ENCODE results near the gene AQP12A. TPM values are rescaled to one million over a fixed set of nuclear protein-coding genes. Genes with fewer than 3 reads are reported as not detected.

AQP12A gene
- total RNA-seq, 1 donor from 2014 or later: not detected

DNA sequence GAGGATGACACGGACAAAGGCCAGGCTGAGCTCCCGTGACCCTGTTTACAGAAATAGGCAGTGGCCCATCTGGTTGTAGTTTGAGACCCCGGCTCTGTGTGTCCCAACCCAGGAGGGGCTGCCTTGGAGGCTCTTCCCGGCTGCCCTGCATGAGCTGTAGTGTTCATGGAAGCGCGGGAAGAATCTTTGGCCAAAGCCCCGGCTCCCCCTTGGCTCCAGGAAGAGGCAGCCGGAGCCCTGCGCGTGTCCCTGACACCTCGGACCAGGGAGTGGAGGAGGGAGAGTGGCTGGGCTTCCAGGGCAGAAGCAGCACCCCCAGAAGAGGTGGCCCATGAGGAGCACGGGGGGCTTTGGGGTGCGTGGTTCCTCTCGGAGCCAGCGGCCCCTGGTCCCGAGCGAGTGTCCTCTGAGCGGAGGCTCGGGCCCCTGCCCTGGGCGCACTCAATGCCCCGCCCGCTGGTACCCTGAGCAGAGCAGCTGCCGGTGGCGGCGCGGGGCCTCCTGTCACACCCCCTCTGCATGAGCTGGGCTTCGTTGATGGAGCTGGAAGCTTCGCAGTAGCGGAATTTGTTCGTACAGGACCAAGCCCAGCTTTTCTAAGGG, 44.7 kb upstream of the AQP12A start:
- H3K27ac Mint-ChIP-seq (ENCODE audit: unreplicated experiment): no peak overlapping the region
- no peak for DNase-seq (ENCODE audit: low read depth, low spot score)

DNA sequence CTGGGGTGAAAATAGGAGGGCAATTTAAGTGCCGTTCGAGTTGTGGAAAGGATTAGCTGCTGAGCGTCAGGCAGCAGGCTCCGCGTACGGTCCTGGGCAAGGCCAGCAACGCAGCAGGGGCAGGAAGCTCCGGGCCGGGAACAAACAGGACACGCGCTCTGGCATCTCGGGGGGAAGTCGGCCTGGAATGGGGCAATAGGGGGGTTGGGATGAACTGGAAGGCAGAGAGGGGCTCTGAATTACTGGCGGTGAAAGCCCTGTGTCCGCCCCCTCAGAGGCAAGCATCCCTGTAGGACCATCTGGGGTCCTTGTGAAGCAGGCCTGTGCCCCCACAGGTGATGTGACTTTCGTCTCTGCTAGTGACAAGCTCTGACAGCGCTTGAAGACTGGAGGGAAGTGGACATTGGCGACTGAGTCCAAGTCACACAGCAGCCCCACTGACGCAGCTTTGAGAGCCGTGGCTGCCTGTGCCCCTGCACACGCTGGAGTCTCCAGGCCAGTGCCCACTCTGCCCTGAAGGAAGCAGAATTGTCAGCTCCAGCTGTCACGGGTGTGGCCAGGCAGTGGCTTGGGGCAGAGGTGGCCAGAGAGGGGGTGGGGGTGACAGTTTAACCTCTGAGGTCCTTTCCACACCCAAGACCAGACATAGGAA, 44.0 kb upstream of the AQP12A start:
- H3K27me3 Mint-ChIP-seq (ENCODE audit: low read depth): peaks cover 22% of the 10 kb centered on the region
- DNase-seq (ENCODE audit: low read depth, low spot score): no peak
- H3K27ac Mint-ChIP-seq (ENCODE audit: unreplicated experiment): no peak overlapping the region

More for the DNA sequence above, 44.7 kb upstream of the AQP12A start:
- Mint-ChIP-seq H3K9me3 (peaks cover 3% of the 10 kb centered on the region), H3K4me1 (peaks cover 10% of the 10 kb centered on the region), H3K36me3 (ENCODE audit: low read depth) (no peaks in the 10 kb centered on the region), H3K4me3 (no peak overlapping the region), H3K27me3 (ENCODE audit: low read depth) (peaks cover 18% of the 10 kb centered on the region)
- TF ChIP-seq, protein P1, sequence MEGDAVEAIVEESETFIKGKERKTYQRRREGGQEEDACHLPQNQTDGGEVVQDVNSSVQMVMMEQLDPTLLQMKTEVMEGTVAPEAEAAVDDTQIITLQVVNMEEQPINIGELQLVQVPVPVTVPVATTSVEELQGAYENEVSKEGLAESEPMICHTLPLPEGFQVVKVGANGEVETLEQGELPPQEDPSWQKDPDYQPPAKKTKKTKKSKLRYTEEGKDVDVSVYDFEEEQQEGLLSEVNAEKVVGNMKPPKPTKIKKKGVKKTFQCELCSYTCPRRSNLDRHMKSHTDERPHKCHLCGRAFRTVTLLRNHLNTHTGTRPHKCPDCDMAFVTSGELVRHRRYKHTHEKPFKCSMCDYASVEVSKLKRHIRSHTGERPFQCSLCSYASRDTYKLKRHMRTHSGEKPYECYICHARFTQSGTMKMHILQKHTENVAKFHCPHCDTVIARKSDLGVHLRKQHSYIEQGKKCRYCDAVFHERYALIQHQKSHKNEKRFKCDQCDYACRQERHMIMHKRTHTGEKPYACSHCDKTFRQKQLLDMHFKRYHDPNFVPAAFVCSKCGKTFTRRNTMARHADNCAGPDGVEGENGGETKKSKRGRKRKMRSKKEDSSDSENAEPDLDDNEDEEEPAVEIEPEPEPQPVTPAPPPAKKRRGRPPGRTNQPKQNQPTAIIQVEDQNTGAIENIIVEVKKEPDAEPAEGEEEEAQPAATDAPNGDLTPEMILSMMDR (conservative IDR thresholded peaks at IDR 0.05): no peak

DNA sequence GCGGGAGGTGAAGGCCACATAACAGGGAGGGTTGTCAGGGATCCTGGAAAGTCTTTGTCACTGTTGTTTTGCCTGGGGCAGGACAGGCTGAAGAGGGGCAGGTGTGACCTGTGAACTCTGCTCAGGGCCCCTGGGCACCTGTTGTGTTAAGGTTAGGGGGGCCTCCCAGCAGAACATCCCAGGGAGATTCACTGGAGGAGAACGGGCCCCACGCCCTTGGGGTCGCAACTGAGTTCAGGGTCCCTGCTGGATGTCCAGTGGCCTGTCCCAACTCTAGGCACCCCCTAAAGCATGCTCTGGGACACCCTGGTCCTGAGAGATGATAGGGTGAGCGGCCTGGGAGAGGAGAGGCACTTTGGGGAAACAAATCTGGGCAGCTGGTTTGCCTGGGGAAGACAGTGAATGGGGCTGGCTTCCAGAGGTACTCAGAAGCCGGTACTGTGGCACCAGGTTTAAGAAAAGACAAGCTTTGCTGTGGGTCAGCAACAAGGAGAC, 43.5 kb upstream of the AQP12A start:
- H3K4me3 Mint-ChIP-seq: no peak overlapping the region
- peaks cover 10% of the 10 kb centered on the region for H3K4me1 Mint-ChIP-seq
- no peak for DNase-seq (ENCODE audit: low read depth, low spot score)
- H3K27ac Mint-ChIP-seq (ENCODE audit: unreplicated experiment): no peak overlapping the region
- peaks cover 6% of the 10 kb centered on the region for H3K9me3 Mint-ChIP-seq
- H3K36me3 Mint-ChIP-seq (ENCODE audit: low read depth): no peaks in the 10 kb centered on the region
- TF ChIP-seq, protein P1 (conservative IDR thresholded peaks at IDR 0.05): no peak
- peaks cover 25% of the 10 kb centered on the region for H3K27me3 Mint-ChIP-seq (ENCODE audit: low read depth)

More for the DNA sequence above, 44.0 kb upstream of the AQP12A start:
- Mint-ChIP-seq H3K9me3 (peaks cover 5% of the 10 kb centered on the region), H3K4me3 (no peak overlapping the region), H3K36me3 (ENCODE audit: low read depth) (no peaks in the 10 kb centered on the region), H3K4me1 (peaks cover 10% of the 10 kb centered on the region)
- TF ChIP-seq, protein P1 (conservative IDR thresholded peaks at IDR 0.05): no peak

DNA sequence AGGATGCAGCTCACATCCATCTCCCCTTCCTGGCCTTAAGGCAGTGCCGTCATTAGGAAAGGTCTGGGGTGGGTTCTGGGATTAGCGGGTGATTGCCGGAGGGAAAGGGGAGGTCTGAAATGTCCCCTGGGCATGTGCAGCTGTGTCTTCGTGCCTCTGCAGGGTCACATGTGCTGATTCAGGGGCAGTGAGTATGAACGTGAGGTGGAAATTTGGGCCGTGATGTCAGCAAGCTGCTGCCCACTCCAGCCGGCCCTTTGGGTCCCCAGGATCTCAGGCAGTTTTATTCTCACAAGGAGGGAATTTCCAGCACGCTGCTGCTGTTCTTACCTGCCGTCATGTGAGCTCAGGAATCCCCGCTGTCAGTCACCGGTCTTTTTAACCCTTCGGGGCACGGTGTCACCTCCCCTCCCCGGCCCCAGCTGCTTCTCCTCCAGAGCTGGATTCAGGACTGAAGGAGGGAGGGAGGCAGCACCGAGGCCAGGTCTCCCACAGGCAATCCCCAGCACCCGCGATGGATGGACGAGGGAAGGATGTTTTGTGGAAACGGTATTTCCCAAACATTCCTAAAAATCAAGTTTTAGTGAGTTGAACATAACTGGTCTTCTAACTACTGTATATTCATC, 42.9 kb upstream of the AQP12A start:
- H3K27me3 Mint-ChIP-seq (ENCODE audit: low read depth): peaks cover 29% of the 10 kb centered on the region
- peaks cover 6% of the 10 kb centered on the region for H3K9me3 Mint-ChIP-seq
- no peak overlapping the region for H3K27ac Mint-ChIP-seq (ENCODE audit: unreplicated experiment)
- H3K4me3 Mint-ChIP-seq: no peak overlapping the region
- TF ChIP-seq, protein P1 (conservative IDR thresholded peaks at IDR 0.05): no peak
- no peak for DNase-seq (ENCODE audit: low read depth, low spot score)
- H3K4me1 Mint-ChIP-seq: peaks cover 10% of the 10 kb centered on the region
- H3K36me3 Mint-ChIP-seq (ENCODE audit: low read depth): no peaks in the 10 kb centered on the region

DNA sequence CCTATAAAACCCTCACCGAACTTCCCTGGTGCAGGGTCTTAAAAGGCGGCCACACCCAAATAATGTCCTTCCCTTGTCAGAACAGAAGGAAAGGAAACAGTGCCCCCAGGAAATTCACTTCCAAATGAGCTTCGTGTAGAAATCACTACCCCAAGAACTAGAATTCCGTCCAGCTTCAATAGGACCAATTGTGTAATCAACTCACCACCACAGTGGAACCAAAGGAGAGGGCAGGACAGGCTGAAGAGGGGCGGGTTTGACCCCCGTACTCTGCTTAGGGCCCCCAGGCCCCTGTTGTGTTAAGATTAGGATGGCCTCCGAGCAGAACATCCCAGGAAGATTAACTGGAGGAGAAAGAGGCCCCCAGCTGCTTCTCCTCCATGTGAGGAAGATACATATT, 42.3 kb upstream of the AQP12A start:
- no peak for DNase-seq (ENCODE audit: low read depth, low spot score)
- TF ChIP-seq, protein P1 (conservative IDR thresholded peaks at IDR 0.05): no peak
- Mint-ChIP-seq H3K4me3 (no peak overlapping the region), H3K27me3 (ENCODE audit: low read depth) (peaks cover 30% of the 10 kb centered on the region), H3K9me3 (peaks cover 6% of the 10 kb centered on the region), H3K27ac (ENCODE audit: unreplicated experiment) (no peak overlapping the region), H3K36me3 (ENCODE audit: low read depth) (no peaks in the 10 kb centered on the region), H3K4me1 (peaks cover 10% of the 10 kb centered on the region)

Data from neural crest cell (in vitro differentiated cells).